Spinal cord (tissue), 10 donors: ENCODE data around the gene MAP3K20. TPM values are rescaled to one million over a fixed set of nuclear protein-coding genes. Genes with fewer than 3 reads are reported as not detected.
"Not testable (repeated sequence)": the region's sequence is repeated elsewhere in the genome, so short reads cannot be mapped to it uniquely, and the experiment has no call there.

Experiments
- DNase-seq, 6 donors: peaks; one replicate each; pipeline versions ENCODE4 v3.0.0 to v3.0.0-alpha.2; 2013 to 2015; ENCODE audit warnings: low spot score in 6 of 6, low read depth in 4 of 6
- H3K27ac ChIP-seq: one replicate; pipeline ENCODE4 v1.5.1; 2013; ENCODE audit warnings: low read depth, low read length, control low read depth
- H3K27me3 ChIP-seq: one replicate; pipeline ENCODE4 v1.6.1; 2013; ENCODE audit warnings: low read length; ENCODE audit not compliant: control insufficient read depth, insufficient read depth
- H3K36me3 ChIP-seq: one replicate; pipeline ENCODE4 v1.6.1; 2013; ENCODE audit warnings: low read length; ENCODE audit not compliant: control insufficient read depth, insufficient read depth
- H3K4me1 ChIP-seq: one replicate; pipeline ENCODE4 v1.6.1; 2013; ENCODE audit warnings: low read length; ENCODE audit not compliant: control insufficient read depth, insufficient read depth
- H3K4me3 ChIP-seq: one replicate; pipeline ENCODE4 v1.5.1; 2013; ENCODE audit warnings: low read depth, low read length, control low read depth
- H3K9me3 ChIP-seq: one replicate; pipeline ENCODE4 v1.6.1; 2013; ENCODE audit warnings: low read length; ENCODE audit not compliant: control insufficient read depth, insufficient read depth
- WGBS: methylation state at CpG from one replicate; pipeline ENCODE4 v1.1.5; 2013; ENCODE audit warnings: missing lambda C conversion rate; ENCODE audit not compliant: insufficient coverage; 5-methylcytosine and 5-hydroxymethylcytosine counted together
- polyA plus RNA-seq, 2 donors: library from polyadenylated mRNA; unstranded; fragments of 120-200 nt; gene quantifications; one replicate each; pipeline ENCODE4 v1.2.1, GENCODE V29; 2013; ENCODE audit not compliant: insufficient read length in 2 of 2
- total RNA-seq, 2 donors: library from RNA; depleted of rRNA in 1 of 2; stranded (reverse); fragments of 120-200 nt in 1 of 2; fragments of >200 nt in 1 of 2; gene quantifications; one replicate each; pipeline versions ENCODE4 v1.2.3 to v1.2.4, GENCODE V29; 2013 to 2014
- donor health status: healthy.

Gene MAP3K20
- total and polyA plus RNA-seq, 4 donors, result 8.0 to 26.8 (median 16.6) TPM

GRCh38 chr2:173034143-173034542 is 41.5 kb upstream of the MAP3K20 start:
- Histone ChIP-seq H3K27ac (no peak overlapping the region), H3K9me3 (no peaks in the 10 kb centered on the region), H3K36me3 (peaks cover 2% of the 10 kb centered on the region), H3K4me3 (no peak overlapping the region), H3K27me3 (no peaks in the 10 kb centered on the region), H3K4me1 (no peaks in the 10 kb centered on the region)
- DNase-seq, result no peak
- WGBS, result 94% methylated on average over 6 of the region's 7 CpGs

- no peaks in the 10 kb centered on the region for H3K9me3 ChIP-seq
- no peak overlapping the region for H3K27ac ChIP-seq
- no peak for DNase-seq
- no peaks in the 10 kb centered on the region for H3K4me1 ChIP-seq
- H3K27me3 ChIP-seq, result no peaks in the 10 kb centered on the region
- 62% methylated on average over 8 of the region's 12 CpGs for WGBS
- H3K36me3 ChIP-seq, result peaks cover 5% of the 10 kb centered on the region
- no peak overlapping the region for H3K4me3 ChIP-seq
These were observed 38.2 kb upstream of the MAP3K20 start for GRCh38 chr2:173037245-173038120.

- not testable (repeated sequence) for H3K27ac ChIP-seq, H3K36me3 ChIP-seq, H3K4me1 ChIP-seq, DNase-seq, H3K27me3 ChIP-seq, H3K4me3 ChIP-seq, H3K9me3 ChIP-seq
- 33% methylated on average over 1 of the region's 2 CpGs for WGBS
These were observed 37.4 kb upstream of the MAP3K20 start for GRCh38 chr2:173038257-173038656.

GRCh38 chr2:173040729-173041128 is 34.9 kb upstream of the MAP3K20 start:
- DNase-seq, result no peak
- H3K36me3 ChIP-seq, result peaks cover 7% of the 10 kb centered on the region
- no peaks in the 10 kb centered on the region for H3K4me1 ChIP-seq
- H3K27ac ChIP-seq, result no peak overlapping the region
- H3K27me3 ChIP-seq, result no peaks in the 10 kb centered on the region
- H3K9me3 ChIP-seq, result no peaks in the 10 kb centered on the region
- H3K4me3 ChIP-seq, result no peak overlapping the region

GRCh38 chr2:173043476-173043875 is 32.2 kb upstream of the MAP3K20 start:
- 92% methylated on average over 8 of the region's 8 CpGs for WGBS
- Histone ChIP-seq H3K4me3 (no peak overlapping the region), H3K27ac (no peak overlapping the region), H3K36me3 (peaks cover 7% of the 10 kb centered on the region), H3K27me3 (no peaks in the 10 kb centered on the region), H3K9me3 (no peaks in the 10 kb centered on the region), H3K4me1 (no peaks in the 10 kb centered on the region)
- DNase-seq, result no peak

GRCh38 chr2:173043897-173044519 is 31.6 kb upstream of the MAP3K20 start:
- H3K27ac ChIP-seq, result no peak overlapping the region
- no peaks in the 10 kb centered on the region for H3K9me3 ChIP-seq
- H3K4me3 ChIP-seq, result no peak overlapping the region
- 93% methylated on average over 4 of the region's 13 CpGs for WGBS
- H3K36me3 ChIP-seq, result peaks cover 7% of the 10 kb centered on the region
- H3K27me3 ChIP-seq, result no peaks in the 10 kb centered on the region
- H3K4me1 ChIP-seq, result no peaks in the 10 kb centered on the region
- no peak for DNase-seq

- WGBS, result 95% methylated on average over 5 of the region's 10 CpGs
- H3K27me3 ChIP-seq, result no peaks in the 10 kb centered on the region
- no peak for DNase-seq
- no peak overlapping the region for H3K27ac ChIP-seq
- no peaks in the 10 kb centered on the region for H3K9me3 ChIP-seq
- H3K4me3 ChIP-seq, result no peak overlapping the region
- H3K36me3 ChIP-seq, result peaks cover 7% of the 10 kb centered on the region
- no peaks in the 10 kb centered on the region for H3K4me1 ChIP-seq
These were observed 31.0 kb upstream of the MAP3K20 start for GRCh38 chr2:173044686-173045085.

- H3K36me3 ChIP-seq, result peaks cover 7% of the 10 kb centered on the region
- no peaks in the 10 kb centered on the region for H3K9me3 ChIP-seq
- H3K27ac ChIP-seq, result no peak overlapping the region
- WGBS, result no CpG with 5 or more reads among the region's 2 CpGs
- H3K4me3 ChIP-seq, result no peak overlapping the region
- H3K4me1 ChIP-seq, result no peaks in the 10 kb centered on the region
- no peak for DNase-seq
- no peaks in the 10 kb centered on the region for H3K27me3 ChIP-seq
These were observed 30.5 kb upstream of the MAP3K20 start for GRCh38 chr2:173045181-173045580.

GRCh38 chr2:173048522-173048896 is 27.1 kb upstream of the MAP3K20 start:
- Histone ChIP-seq H3K27ac (no peak overlapping the region), H3K4me1 (no peaks in the 10 kb centered on the region), H3K27me3 (no peaks in the 10 kb centered on the region), H3K36me3 (peaks cover 2% of the 10 kb centered on the region), H3K9me3 (no peaks in the 10 kb centered on the region), H3K4me3 (no peak overlapping the region)
- no CpG with 5 or more reads among the region's 3 CpGs for WGBS
- DNase-seq, result no peak
